ENCODE data around the gene DIAPH3.

Gene DIAPH3

DNA sequence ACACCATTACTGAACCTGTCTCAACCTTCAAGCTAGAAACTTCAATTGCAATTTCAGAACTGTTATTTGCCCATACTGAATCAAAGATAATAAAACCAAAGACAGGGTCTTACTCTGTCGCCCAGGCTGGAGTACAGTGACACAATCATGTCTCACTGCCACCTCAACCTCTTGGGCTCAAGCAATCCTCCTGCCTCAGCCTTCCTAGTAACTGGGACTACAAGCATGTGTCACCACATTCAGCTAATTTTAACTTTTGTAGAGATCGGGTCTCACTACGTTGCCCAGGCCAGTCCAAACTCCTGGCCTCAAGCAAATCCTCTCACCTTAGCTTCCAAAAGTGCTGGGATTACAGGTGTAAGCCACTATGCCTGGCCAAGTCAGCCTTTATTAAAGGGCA lies 143.4 kb downstream of the DIAPH3 start:
- Histone ChIP-seq H3K4me3 (ENCODE audit: low read depth, low read length) (no peak overlapping the region), H3K9me3 (ENCODE audit: control insufficient read depth, insufficient read depth, low read depth, low read length) (no peaks in the 10 kb centered on the region), H3K36me3 (ENCODE audit: control insufficient read depth in 2 of 2, insufficient read depth in 1 of 2, low read length in 2 of 2) (no peaks in the 10 kb centered on the region), H3K4me1 (ENCODE audit: control insufficient read depth, insufficient read depth, low read length) (no peaks in the 10 kb centered on the region), H3K27ac (ENCODE audit: extremely low read depth, low read depth, low read length) (no peak overlapping the region)
- CTCF ChIA-PET, result interaction anchor here (0.5 kb wide), 1 partner anchor 41 kb away, joined by 3 read pairs; no protein-coding TSS in a partner anchor
- POLR2A ChIA-PET, result no interaction called here
- TF ChIP-seq ZNF654 (tag by site-specific recombination; IDR thresholded peaks at IDR 0.05; ENCODE audit: low read depth), result no peak
- no peak for TF ChIP-seq OSR2 (tag by site-specific recombination; IDR thresholded peaks at IDR 0.05)
- TF ChIP-seq ZNF433 (tag by site-specific recombination; IDR thresholded peaks at IDR 0.05; ENCODE audit: low read depth), result no peak
- TF ChIP-seq, protein P1, sequence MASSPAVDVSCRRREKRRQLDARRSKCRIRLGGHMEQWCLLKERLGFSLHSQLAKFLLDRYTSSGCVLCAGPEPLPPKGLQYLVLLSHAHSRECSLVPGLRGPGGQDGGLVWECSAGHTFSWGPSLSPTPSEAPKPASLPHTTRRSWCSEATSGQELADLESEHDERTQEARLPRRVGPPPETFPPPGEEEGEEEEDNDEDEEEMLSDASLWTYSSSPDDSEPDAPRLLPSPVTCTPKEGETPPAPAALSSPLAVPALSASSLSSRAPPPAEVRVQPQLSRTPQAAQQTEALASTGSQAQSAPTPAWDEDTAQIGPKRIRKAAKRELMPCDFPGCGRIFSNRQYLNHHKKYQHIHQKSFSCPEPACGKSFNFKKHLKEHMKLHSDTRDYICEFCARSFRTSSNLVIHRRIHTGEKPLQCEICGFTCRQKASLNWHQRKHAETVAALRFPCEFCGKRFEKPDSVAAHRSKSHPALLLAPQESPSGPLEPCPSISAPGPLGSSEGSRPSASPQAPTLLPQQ (tag by site-specific recombination; IDR thresholded peaks at IDR 0.05), result no peak
- no peak for TF ChIP-seq ZEB2 (tag by site-specific recombination; IDR thresholded peaks at IDR 0.05)
- no peak for TF ChIP-seq ZNF501 (tag by site-specific recombination; IDR thresholded peaks at IDR 0.05)
- TF ChIP-seq, protein P2, sequence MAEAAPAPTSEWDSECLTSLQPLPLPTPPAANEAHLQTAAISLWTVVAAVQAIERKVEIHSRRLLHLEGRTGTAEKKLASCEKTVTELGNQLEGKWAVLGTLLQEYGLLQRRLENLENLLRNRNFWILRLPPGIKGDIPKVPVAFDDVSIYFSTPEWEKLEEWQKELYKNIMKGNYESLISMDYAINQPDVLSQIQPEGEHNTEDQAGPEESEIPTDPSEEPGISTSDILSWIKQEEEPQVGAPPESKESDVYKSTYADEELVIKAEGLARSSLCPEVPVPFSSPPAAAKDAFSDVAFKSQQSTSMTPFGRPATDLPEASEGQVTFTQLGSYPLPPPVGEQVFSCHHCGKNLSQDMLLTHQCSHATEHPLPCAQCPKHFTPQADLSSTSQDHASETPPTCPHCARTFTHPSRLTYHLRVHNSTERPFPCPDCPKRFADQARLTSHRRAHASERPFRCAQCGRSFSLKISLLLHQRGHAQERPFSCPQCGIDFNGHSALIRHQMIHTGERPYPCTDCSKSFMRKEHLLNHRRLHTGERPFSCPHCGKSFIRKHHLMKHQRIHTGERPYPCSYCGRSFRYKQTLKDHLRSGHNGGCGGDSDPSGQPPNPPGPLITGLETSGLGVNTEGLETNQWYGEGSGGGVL (tag by site-specific recombination; IDR thresholded peaks at IDR 0.05), result no peak
- TF ChIP-seq YY2 (tag by site-specific recombination; IDR thresholded peaks at IDR 0.05), result no peak
- no peak for TF ChIP-seq ZNF274 (IDR thresholded peaks at IDR 0.05; ENCODE audit: low read length)
- no peak for TF ChIP-seq ZNF274 (tag by site-specific recombination; IDR thresholded peaks at IDR 0.05; ENCODE audit: borderline replicate concordance)
- no peak for TF ChIP-seq ZBTB1 (tag by site-specific recombination; IDR thresholded peaks at IDR 0.05)
- TF ChIP-seq ZNF571 (tag by site-specific recombination; IDR thresholded peaks at IDR 0.05), result no peak
- TF ChIP-seq, protein P3, sequence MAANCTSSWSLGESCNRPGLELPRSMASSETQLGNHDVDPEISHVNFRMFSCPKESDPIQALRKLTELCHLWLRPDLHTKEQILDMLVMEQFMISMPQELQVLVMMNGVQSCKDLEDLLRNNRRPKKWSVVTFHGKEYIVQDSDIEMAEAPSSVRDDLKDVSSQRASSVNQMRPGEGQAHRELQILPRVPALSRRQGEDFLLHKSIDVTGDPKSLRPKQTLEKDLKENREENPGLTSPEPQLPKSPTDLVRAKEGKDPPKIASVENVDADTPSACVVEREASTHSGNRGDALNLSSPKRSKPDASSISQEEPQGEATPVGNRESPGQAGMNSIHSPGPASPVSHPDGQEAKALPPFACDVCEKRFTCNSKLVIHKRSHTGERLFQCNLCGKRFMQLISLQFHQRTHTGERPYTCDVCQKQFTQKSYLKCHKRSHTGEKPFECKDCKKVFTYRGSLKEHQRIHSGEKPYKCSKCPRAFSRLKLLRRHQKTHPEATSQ (tag by site-specific recombination; IDR thresholded peaks at IDR 0.05), result no peak
- no peak for TF ChIP-seq ZSCAN23 (tag by site-specific recombination; IDR thresholded peaks at IDR 0.05)
- TF ChIP-seq ZNF37A (tag by site-specific recombination; IDR thresholded peaks at IDR 0.05), result no peak
- no peak for TF ChIP-seq ZNF530 (tag by site-specific recombination; IDR thresholded peaks at IDR 0.05; ENCODE audit: low read depth)
- TF ChIP-seq ZNF623 (tag by site-specific recombination; IDR thresholded peaks at IDR 0.05), result no peak

DNA sequence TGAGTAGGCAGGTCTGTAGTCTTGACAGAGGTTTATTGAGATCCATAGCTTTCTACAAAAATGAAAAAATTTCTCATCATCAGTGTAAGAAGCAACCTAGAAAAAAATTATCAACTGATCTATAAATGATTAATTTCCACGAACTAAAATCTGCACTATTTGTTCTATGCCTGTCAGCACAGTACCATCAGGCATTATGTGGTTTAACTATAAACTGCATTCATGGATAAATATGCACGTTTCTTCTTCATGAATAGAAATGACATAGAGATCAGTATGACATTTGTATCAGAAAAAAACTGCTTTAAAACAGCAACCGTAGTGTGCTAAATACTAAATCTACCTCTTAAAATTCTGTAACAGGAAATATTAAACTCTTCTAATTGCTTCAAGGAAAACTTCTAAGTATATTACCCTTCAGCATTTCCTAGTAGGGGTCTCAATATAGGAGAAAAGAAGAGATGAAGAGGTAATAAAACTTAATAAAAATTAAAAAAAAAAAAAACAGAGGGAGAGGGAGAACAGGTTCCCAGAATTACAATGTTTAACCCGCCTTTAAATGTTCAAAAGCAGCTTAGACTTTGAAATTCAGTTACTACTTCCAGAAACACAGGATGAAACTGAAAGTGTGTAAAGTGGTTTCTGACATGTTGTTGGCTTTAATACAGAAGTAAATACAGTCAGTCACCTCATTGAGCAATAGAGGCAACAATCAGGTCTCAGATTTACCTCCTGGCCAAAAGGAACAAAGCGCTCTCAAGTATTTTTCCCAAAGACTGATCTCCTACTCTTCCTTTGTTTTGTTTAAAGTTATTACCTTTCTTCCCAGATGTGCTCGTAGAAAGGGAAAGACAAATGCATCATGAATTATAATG lies 144.4 kb downstream of the DIAPH3 start:
- Histone ChIP-seq H3K27ac (ENCODE audit: extremely low read depth, low read depth, low read length) (no peak overlapping the region), H3K4me3 (ENCODE audit: low read depth, low read length) (no peak overlapping the region), H3K4me1 (ENCODE audit: control insufficient read depth, insufficient read depth, low read length) (no peaks in the 10 kb centered on the region), H3K9me3 (ENCODE audit: control insufficient read depth, insufficient read depth, low read depth, low read length) (no peaks in the 10 kb centered on the region), H3K36me3 (ENCODE audit: control insufficient read depth in 2 of 2, insufficient read depth in 1 of 2, low read length in 2 of 2) (no peaks in the 10 kb centered on the region)
- POLR2A ChIA-PET, result no interaction called here
- CTCF ChIA-PET, result interaction anchor here (0.5 kb wide), 1 partner anchor 42 kb away, joined by 3 read pairs; no protein-coding TSS in a partner anchor
- TF ChIP-seq ZNF596 (tag by site-specific recombination; IDR thresholded peaks at IDR 0.05), result no peak
- TF ChIP-seq SP3 (tag by site-specific recombination; IDR thresholded peaks at IDR 0.05), result no peak
- TF ChIP-seq ZNF561 (tag by site-specific recombination; IDR thresholded peaks at IDR 0.05; ENCODE audit: borderline replicate concordance), result no peak
- no peak for TF ChIP-seq ZXDB (tag by site-specific recombination; IDR thresholded peaks at IDR 0.05)
- TF ChIP-seq, protein P4, sequence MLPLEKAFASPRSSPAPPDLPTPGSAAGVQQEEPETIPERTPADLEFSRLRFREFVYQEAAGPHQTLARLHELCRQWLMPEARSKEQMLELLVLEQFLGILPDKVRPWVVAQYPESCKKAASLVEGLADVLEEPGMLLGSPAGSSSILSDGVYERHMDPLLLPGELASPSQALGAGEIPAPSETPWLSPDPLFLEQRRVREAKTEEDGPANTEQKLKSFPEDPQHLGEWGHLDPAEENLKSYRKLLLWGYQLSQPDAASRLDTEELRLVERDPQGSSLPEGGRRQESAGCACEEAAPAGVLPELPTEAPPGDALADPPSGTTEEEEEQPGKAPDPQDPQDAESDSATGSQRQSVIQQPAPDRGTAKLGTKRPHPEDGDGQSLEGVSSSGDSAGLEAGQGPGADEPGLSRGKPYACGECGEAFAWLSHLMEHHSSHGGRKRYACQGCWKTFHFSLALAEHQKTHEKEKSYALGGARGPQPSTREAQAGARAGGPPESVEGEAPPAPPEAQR (tag by site-specific recombination; IDR thresholded peaks at IDR 0.05), result no peak
- no peak for TF ChIP-seq HOXC10 (CRISPR knock-in tag; IDR thresholded peaks at IDR 0.05)
- no peak for TF ChIP-seq ZSCAN30 (tag by site-specific recombination; IDR thresholded peaks at IDR 0.05)
- TF ChIP-seq ZNF221 (tag by site-specific recombination; IDR thresholded peaks at IDR 0.05; ENCODE audit: borderline replicate concordance), result no peak
- TF ChIP-seq ZNF341 (tag by site-specific recombination; IDR thresholded peaks at IDR 0.05; ENCODE audit: low read depth), result no peak
- TF ChIP-seq, protein P5, sequence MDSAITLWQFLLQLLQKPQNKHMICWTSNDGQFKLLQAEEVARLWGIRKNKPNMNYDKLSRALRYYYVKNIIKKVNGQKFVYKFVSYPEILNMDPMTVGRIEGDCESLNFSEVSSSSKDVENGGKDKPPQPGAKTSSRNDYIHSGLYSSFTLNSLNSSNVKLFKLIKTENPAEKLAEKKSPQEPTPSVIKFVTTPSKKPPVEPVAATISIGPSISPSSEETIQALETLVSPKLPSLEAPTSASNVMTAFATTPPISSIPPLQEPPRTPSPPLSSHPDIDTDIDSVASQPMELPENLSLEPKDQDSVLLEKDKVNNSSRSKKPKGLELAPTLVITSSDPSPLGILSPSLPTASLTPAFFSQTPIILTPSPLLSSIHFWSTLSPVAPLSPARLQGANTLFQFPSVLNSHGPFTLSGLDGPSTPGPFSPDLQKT (IDR thresholded peaks at IDR 0.05; ENCODE audit: borderline replicate concordance, low read depth, low read length), result no peak
- TF ChIP-seq, protein P6, sequence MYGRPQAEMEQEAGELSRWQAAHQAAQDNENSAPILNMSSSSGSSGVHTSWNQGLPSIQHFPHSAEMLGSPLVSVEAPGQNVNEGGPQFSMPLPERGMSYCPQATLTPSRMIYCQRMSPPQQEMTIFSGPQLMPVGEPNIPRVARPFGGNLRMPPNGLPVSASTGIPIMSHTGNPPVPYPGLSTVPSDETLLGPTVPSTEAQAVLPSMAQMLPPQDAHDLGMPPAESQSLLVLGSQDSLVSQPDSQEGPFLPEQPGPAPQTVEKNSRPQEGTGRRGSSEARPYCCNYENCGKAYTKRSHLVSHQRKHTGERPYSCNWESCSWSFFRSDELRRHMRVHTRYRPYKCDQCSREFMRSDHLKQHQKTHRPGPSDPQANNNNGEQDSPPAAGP (tag by site-specific recombination; IDR thresholded peaks at IDR 0.05), result no peak
